ENCODE results near the gene TRERF1.

The TRERF1 gene

GRCh38 chr6:42179261-42179944 is 272.3 kb downstream of the TRERF1 start:
- Histone ChIP-seq H3K79me2 (ENCODE audit: insufficient read depth, low read length) (no peaks in the 10 kb centered on the region), H3K4me3 (ENCODE audit: low read depth, low read length, poor library complexity, severe bottlenecking) (no peak overlapping the region), H3K9me3 (ENCODE audit: low read length) (no peaks in the 10 kb centered on the region), H3K4me2 (ENCODE audit: low read length) (no peak overlapping the region), H3K4me1 (ENCODE audit: insufficient read depth, low read length, severe bottlenecking) (peaks cover 6% of the 10 kb centered on the region), H3K27ac (ENCODE audit: low read depth, low read length, poor library complexity, severe bottlenecking) (no peak overlapping the region), H2AFZ (ENCODE audit: low read length) (no peak overlapping the region), H4K20me1 (ENCODE audit: insufficient read depth, low read length) (no peaks in the 10 kb centered on the region), H3K36me3 (ENCODE audit: insufficient read depth, low read length) (no peaks in the 10 kb centered on the region), H3K9me2 (ENCODE audit: low read depth, low read length) (no peaks in the 10 kb centered on the region), H3K27me3 (ENCODE audit: insufficient read depth, low read length) (no peaks in the 10 kb centered on the region; the same call in 1 of the 2 replicates), H3K9ac (ENCODE audit: low read length) (no peak overlapping the region), H3F3A (ENCODE audit: insufficient read depth, low read length) (no peaks in the 10 kb centered on the region)
- no peak for TF ChIP-seq EZH2 (IDR thresholded peaks at IDR 0.05; ENCODE audit: borderline replicate concordance, low read length)
- TF ChIP-seq, protein P1, sequence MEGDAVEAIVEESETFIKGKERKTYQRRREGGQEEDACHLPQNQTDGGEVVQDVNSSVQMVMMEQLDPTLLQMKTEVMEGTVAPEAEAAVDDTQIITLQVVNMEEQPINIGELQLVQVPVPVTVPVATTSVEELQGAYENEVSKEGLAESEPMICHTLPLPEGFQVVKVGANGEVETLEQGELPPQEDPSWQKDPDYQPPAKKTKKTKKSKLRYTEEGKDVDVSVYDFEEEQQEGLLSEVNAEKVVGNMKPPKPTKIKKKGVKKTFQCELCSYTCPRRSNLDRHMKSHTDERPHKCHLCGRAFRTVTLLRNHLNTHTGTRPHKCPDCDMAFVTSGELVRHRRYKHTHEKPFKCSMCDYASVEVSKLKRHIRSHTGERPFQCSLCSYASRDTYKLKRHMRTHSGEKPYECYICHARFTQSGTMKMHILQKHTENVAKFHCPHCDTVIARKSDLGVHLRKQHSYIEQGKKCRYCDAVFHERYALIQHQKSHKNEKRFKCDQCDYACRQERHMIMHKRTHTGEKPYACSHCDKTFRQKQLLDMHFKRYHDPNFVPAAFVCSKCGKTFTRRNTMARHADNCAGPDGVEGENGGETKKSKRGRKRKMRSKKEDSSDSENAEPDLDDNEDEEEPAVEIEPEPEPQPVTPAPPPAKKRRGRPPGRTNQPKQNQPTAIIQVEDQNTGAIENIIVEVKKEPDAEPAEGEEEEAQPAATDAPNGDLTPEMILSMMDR (IDR thresholded peaks at IDR 0.05; ENCODE audit: low read length) = no peak

DNA sequence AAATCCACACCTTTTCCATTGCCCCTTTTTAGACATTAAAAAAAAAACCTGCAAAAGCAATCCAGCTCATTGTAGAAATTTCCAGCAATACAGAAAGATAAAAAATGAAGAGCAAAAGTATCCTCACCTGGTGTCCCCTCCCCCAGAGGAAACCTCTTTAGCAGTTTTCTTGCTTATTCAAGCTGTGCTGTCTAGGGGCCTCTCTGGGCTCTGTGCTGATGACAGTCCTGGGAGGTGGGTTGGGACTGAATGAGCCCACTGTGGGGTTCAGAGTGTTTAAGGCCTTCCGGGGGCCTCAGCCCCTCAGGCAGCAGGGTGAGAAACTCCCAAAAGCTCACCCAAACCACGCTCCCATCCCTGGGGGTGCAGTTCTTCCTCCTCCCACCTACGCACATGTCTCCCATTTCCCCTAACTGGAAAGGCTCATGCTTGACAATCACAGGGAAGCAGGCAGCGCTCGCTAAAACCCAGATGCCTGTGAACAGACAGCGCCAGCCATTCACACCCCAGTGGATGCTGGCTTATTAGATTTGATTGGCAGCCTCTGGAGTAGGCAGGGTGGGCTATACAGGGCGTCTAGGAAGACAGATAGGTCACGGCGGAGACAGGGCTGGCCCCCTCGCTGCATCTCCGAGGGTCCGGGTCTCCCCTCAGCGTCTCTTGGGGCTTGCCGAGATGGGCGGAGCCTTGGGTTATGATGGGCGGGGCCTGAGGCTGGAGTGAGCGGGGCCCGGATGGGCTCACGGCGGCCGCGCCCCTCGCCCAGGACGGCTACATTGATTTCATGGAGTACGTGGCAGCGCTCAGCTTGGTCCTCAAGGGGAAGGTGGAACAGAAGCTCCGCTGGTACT is 274.0 kb downstream of the TRERF1 start:
- TF ChIP-seq, protein P1 (IDR thresholded peaks at IDR 0.05; ENCODE audit: low read length) = no peak
- no peak for TF ChIP-seq EZH2 (IDR thresholded peaks at IDR 0.05; ENCODE audit: borderline replicate concordance, low read length)
- H3K4me1 ChIP-seq (ENCODE audit: insufficient read depth, low read length, severe bottlenecking) = peaks cover 6% of the 10 kb centered on the region
- peak overlapping the region; percentile 10 for H3K4me3 ChIP-seq (ENCODE audit: low read depth, low read length, poor library complexity, severe bottlenecking)
- no peak overlapping the region for H3K9ac ChIP-seq (ENCODE audit: low read length)
- H2AFZ ChIP-seq (ENCODE audit: low read length) = no peak overlapping the region
- no peak overlapping the region for H3K27ac ChIP-seq (ENCODE audit: low read depth, low read length, poor library complexity, severe bottlenecking)
- H3K27me3 ChIP-seq (ENCODE audit: insufficient read depth, low read length) = peaks cover 3% of the 10 kb centered on the region; the same call in 1 of the 2 replicates
- no peaks in the 10 kb centered on the region for H3K9me2 ChIP-seq (ENCODE audit: low read depth, low read length)
- H3K79me2 ChIP-seq (ENCODE audit: insufficient read depth, low read length) = no peaks in the 10 kb centered on the region
- no peaks in the 10 kb centered on the region for H4K20me1 ChIP-seq (ENCODE audit: insufficient read depth, low read length)
- no peaks in the 10 kb centered on the region for H3F3A ChIP-seq (ENCODE audit: insufficient read depth, low read length)
- H3K4me2 ChIP-seq (ENCODE audit: low read length) = peak overlapping the region; percentile 53
- no peaks in the 10 kb centered on the region for H3K36me3 ChIP-seq (ENCODE audit: insufficient read depth, low read length)
- no peaks in the 10 kb centered on the region for H3K9me3 ChIP-seq (ENCODE audit: low read length)

DNA sequence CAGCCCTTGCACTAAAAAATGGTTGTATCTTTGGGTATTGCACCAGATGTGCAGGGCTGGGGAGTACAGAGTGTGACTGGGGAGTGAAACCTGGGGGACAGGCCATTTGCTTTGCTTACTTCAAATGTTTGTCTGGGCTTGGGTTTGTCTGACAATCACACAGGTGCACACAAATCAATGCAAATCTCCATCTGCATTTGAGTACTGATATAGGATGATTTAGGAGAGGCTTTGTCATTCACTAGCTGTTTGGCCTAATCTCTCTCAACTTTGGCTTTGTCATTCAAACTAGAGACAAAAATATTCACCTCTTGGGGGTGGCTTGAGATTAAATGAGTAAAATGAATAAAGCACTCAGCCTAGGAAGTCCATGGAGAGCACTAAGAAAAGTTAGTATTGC is 274.7 kb downstream of the TRERF1 start:
- Histone ChIP-seq H3K9me2 (ENCODE audit: low read depth, low read length) (no peaks in the 10 kb centered on the region), H3K9me3 (ENCODE audit: low read length) (no peaks in the 10 kb centered on the region), H3K9ac (ENCODE audit: low read length) (no peak overlapping the region), H4K20me1 (ENCODE audit: insufficient read depth, low read length) (no peaks in the 10 kb centered on the region), H3K4me1 (ENCODE audit: insufficient read depth, low read length, severe bottlenecking) (peaks cover 6% of the 10 kb centered on the region), H3K4me3 (ENCODE audit: low read depth, low read length, poor library complexity, severe bottlenecking) (no peak overlapping the region), H3F3A (ENCODE audit: insufficient read depth, low read length) (no peaks in the 10 kb centered on the region), H3K36me3 (ENCODE audit: insufficient read depth, low read length) (no peaks in the 10 kb centered on the region), H2AFZ (ENCODE audit: low read length) (no peak overlapping the region), H3K27ac (ENCODE audit: low read depth, low read length, poor library complexity, severe bottlenecking) (no peak overlapping the region), H3K79me2 (ENCODE audit: insufficient read depth, low read length) (no peaks in the 10 kb centered on the region), H3K27me3 (ENCODE audit: insufficient read depth, low read length) (peaks cover 3% of the 10 kb centered on the region; the same call in 1 of the 2 replicates), H3K4me2 (ENCODE audit: low read length) (no peak overlapping the region)
- TF ChIP-seq, protein P1 (IDR thresholded peaks at IDR 0.05; ENCODE audit: low read length) = no peak
- TF ChIP-seq EZH2 (IDR thresholded peaks at IDR 0.05; ENCODE audit: borderline replicate concordance, low read length) = no peak

Measured in OCI-LY1 (cell line).